CD4-positive, alpha-beta T cell treated with Interleukin-17A for 4 hours (primary cell): ENCODE data around the gene INTS4.
"Not testable (repeated sequence)": the region's sequence is repeated elsewhere in the genome, so short reads cannot be mapped to it uniquely, and the experiment has no call there.

Experiments used
- DNase-seq: peaks from one replicate; pipeline ENCODE4 v3.0.0-alpha.2; 2020; ENCODE audit warnings: mixed read lengths

The INTS4 gene

GRCh38 chr11:77994434-77995362 lies at the start of gene INTS4:
Gene INTS4 (minus strand): TSS chr11:77994668. CDS start chr11:77994643, 25 bp downstream.
- DNase-seq: peak; percentile 98

- DNase-seq: no peak
Observed at GRCh38 chr11:78041843-78042440, 47.5 kb upstream of the INTS4 start.

DNA sequence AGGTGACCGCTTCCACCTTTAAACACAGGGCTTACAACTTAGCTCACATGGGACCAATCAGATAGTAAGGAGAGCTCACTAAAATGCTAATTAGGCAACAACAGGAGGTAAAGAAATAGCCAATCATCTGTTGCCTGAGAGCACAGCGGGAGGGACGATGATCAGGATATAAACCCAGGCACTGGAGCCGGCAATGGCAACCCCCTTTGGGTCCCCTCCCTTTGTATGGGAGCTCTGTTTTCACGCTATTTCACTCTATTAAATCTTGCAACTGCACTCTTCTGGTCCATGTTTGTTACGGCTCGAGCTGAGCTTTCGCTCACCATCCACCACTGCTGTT lies 46.9 kb upstream of the INTS4 start:
- not testable (repeated sequence) for DNase-seq

GRCh38 chr11:78040691-78041379 lies 46.4 kb upstream of the INTS4 start:
- no peak for DNase-seq

GRCh38 chr11:78039919-78040671 lies 45.6 kb upstream of the INTS4 start:
- peak; percentile 24 for DNase-seq

DNA sequence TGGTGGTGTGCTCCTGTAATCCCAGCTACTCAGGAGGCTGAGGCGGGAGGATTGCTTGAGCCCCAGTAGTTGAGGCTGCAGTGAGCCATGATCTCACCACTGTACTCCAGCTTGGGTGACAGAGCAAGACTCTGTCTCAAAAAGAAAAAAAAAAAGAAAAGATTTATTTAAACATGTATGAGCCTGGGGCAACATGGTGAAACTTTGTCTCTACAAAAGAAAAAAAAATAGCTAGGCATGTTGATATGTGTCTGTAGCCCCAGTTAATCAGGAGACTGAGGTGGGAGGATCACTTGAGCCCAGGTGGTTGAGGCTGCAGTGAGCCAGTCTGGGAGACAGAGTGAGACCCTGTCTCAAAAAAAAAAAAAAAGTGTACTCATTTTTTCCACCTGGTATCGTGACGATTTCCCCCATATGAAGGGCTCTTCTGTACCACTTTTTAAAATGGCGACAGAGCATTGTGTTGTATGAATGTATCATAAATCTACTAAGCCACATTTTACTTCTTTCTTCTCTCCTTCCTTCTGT lies 45.0 kb upstream of the INTS4 start:
- no peak for DNase-seq

DNA sequence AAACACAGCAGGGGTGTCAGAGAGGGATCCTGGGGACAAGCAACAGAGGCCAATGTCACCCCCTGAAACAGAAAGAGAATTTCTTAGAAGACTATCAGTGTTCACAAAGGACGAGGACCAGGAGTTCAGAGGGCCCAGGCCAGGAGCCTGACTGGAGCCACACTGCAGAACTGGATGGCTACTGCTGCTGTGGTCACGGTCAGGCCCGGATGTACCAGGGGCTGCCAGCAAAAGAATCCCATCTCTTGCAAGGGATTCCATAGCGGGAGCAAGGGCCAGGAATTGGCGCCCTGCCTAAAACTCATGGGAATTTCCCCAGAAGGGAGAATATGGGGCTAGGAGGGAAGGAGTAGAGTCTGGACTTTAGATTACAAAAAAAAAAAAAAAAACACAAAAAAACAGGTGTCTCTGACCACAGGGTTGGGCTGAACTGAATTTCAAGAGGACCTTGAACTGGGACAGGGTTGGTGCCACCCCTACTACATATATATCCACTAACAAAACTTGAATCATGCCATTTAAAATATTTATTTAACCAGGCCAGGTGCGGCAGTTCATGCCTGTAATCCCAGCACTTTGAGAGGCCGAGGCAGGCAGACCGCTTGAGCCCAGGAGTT lies 44.3 kb upstream of the INTS4 start:
- no peak for DNase-seq

DNA sequence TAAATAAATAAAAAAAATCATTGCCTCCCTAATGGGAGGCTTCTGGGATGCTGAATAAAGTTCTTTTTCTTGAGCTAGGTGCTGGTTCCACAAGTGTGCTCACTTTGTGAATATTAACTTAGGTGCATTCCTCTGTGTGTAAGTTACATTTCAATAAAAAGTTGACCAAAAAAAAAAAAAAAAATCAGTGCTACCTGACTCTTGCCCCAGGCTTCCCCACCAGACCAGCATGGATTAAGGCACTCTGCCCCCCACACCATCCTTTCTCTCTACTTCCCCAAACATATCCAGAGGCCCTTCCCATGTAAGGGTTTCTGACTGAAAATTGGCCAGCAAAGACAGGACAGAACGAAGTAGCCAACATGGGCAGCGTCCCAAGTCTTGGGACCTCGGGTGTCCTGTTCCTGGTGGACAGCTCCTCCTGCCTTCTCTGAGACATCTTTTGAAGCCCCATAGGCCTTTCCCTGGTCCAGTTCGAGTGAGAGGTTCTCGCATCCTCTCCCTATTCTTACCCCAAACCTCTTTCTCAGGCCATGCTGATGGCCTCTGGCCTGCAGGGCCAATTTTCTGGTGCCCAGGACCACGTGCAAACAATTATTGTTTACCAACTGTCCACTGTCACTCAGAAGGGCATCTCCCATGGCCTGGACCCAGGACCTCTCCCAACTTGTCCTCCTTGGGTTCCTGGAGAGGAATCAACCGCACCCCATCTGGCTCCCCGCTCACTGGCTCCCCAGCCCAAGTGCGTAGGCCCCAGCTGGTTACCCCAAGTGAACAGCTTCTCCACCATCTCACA lies 43.6 kb upstream of the INTS4 start:
- DNase-seq: no peak

DNA sequence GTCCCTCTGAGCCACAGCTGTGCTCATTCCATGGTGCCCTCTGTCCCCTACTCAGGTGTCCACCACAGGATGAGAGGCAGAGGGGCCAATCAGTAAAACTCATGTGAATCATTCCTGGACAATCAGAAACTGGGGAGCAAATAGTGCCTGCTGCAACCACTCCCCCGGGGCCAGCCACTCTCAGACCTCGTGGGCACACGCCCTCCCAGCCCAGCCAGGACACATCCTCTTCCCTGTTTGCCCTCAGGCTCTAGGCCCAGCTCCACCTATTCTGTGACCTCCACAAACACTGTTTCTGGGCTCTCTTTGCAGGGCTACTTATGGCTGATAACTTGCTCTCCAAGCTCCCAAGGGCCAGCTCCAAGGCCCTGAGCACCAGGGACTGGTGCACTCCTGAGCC lies 42.6 kb upstream of the INTS4 start:
- no peak for DNase-seq

DNA sequence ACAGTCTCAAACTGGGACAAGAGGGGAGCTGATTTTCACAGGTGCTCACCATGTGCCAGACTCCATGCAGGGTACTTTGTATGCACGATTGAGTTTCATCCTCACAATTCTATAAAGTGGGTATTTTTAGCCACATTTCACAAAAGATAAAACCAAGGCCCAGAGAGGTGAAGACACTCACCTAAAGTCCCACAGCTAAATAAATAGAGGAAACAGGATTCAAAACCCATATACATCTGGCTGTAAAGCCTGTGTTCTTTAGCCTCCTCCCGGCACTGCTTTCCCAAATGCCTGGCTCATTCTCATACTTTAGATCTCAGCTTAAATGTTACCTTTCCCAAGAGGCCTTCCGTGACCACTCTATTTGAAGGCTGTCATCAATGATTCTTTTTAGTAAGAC lies 41.8 kb upstream of the INTS4 start:
- DNase-seq: no peak

- no peak for DNase-seq
Observed at GRCh38 chr11:78034623-78035022, 40.2 kb upstream of the INTS4 start.

DNA sequence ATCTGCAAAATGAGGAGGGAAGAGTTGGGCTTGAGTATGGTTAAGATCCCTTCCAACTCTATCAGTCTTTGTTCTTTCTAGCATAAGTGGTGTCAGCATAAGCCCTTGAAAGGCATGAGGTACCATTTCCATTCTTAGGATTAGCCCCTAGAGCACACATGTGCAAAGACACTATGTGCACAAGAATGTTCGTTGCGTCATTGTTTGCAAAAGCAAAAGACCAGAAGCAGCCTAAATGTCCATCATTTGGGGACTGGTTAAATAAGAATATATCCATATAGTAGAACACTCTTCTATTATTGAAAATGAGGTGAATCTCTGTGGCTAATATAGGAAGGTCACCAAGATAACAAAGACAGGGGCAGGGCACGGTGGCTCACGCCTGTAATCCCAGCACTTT lies 38.6 kb upstream of the INTS4 start:
- no peak for DNase-seq

- no peak for DNase-seq
Observed at GRCh38 chr11:78032090-78032489, 37.6 kb upstream of the INTS4 start.

DNA sequence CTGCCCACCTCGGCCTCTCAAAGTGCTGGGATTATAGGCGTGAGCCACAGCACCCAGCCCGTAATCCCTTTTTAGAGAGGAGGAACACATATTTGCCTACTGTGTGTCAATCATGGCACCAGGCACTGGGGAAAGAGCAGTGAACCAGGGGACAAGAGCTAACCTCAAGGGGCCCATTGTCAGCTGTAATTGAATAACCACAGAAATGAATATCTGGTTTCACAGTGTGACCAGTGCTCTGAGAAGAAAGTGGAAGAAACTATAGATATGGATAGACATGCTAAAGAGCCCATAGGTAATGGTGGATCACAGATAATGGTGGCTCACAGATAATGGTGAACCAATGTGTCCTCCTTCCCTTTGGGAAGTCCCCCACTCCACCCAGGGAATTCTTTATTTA lies 37.2 kb upstream of the INTS4 start:
- DNase-seq: no peak

DNA sequence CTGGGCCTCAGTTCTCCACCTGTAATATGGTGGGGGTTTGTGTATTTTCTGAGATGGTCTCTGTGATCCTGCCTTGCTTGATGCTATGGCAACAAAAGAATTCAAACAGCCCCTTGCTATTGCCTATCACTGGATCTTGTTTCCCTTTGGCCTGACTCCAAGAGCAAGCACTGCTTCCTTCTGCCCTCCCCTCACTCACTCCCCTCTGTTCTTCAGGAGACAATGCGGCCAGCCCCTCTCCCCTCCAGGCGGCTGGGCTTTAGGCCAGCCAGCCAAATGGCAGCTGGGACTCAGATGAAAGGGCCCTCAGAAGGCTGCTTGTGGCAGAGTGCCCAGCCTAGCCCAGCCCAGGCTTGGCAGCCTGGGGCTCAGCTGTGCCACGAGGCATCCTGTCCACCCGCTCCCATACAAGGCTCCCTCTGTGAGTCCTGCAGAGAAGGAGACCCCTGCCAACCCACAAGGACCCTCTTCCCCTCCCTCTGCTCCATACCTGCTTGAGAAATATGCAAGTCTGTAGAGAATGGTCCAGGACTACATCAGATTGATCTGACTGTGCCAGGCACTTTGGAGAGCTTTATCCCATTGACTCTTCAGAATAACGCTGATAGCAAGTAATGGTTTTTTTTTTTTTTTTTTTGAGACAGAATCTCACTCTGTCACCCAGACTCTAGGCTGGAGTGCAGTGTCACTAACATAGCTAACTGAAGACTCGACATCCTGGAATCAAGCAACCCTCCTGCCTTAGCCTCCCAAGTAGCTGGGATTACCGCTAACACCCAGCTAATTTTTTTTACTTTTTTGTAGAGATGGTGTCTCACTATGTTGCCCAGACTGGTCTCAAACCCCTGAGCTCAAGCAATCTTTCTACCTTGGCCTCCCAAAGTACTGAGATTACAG lies 36.2 kb upstream of the INTS4 start:
- DNase-seq: no peak

GRCh38 chr11:78028423-78028822 lies 34.0 kb upstream of the INTS4 start:
- not testable (repeated sequence) for DNase-seq

- DNase-seq: no peak
Observed at GRCh38 chr11:78027759-78028158, 33.3 kb upstream of the INTS4 start.

DNA sequence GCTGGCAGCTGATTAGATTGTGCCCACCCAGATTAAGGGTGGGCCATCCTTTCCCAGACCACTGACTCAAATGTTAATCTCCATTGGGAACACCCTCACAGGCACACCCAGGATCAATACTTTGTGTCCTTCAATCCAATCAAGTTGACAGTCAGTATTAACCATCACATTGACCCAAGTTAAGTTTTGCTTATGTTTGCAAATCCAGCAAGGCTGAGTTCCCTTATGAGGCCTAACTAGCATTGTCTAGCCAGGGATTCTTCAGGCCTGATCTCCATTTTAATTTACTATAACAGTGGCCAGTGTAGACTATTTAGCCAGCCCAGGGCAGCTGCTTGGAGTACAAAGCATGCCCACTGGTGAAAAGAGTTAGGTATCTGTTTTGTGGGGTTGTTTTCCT lies 30.9 kb upstream of the INTS4 start:
- no peak for DNase-seq

- DNase-seq: no peak
Observed at GRCh38 chr11:78023426-78023825, 29.0 kb upstream of the INTS4 start.
